Loucy (cell line): ENCODE measurements around the gene AHNAK2.

Experiments used
- H2AFZ ChIP-seq: fragments of 200-600 bp; sonication (generic); 2 replicates; pipeline ENCODE4 v1.6.0; 2016; ENCODE audit warnings: antibody characterized with exemption, mild to moderate bottlenecking, low read length, moderate library complexity
- H3F3A ChIP-seq: fragments of 200-600 bp; 2 replicates; pipeline ENCODE4 v1.6.0; 2016; ENCODE audit warnings: antibody characterized with exemption, low read depth, mild to moderate bottlenecking
- H3K27me3 ChIP-seq: fragments of 200-600 bp; sonication (generic); 2 replicates; pipeline ENCODE4 v1.6.1; 2014; ENCODE audit warnings: low read length, mild to moderate bottlenecking; ENCODE audit not compliant: insufficient read depth, poor library complexity, severe bottlenecking
- H3K36me3 ChIP-seq: fragments of 200-600 bp; sonication (generic); 2 replicates; pipeline ENCODE4 v1.6.1; 2016; ENCODE audit warnings: low read length; ENCODE audit not compliant: insufficient read depth
- H3K4me1 ChIP-seq: fragments of 200-600 bp; sonication (generic); 2 replicates; pipeline ENCODE4 v1.5.1; 2014; ENCODE audit warnings: low read length, mild to moderate bottlenecking; ENCODE audit not compliant: insufficient read depth, poor library complexity, severe bottlenecking
- H3K4me2 ChIP-seq: fragments of 200-600 bp; sonication (generic); 2 replicates; pipeline ENCODE4 v1.6.0; 2014; ENCODE audit warnings: antibody characterized with exemption, low read length, low read depth, mild to moderate bottlenecking; ENCODE audit not compliant: poor library complexity, severe bottlenecking
- H3K4me3 ChIP-seq: fragments of 200-600 bp; sonication (generic); 2 replicates; pipeline ENCODE4 v1.5.1; 2014; ENCODE audit warnings: low read length, mild to moderate bottlenecking, mixed read lengths; ENCODE audit not compliant: poor library complexity, severe bottlenecking
- H3K79me2 ChIP-seq: fragments of 200-600 bp; sonication (generic); 2 replicates; pipeline ENCODE4 v1.6.1; 2014; ENCODE audit warnings: low read length; ENCODE audit not compliant: insufficient read depth
- H3K9ac ChIP-seq: fragments of 200-600 bp; sonication (generic); 2 replicates; pipeline ENCODE4 v1.6.0; 2014; ENCODE audit warnings: mild to moderate bottlenecking, low read depth, low read length, moderate library complexity; ENCODE audit not compliant: poor library complexity, severe bottlenecking
- H3K9me2 ChIP-seq: fragments of 200-600 bp; sonication (generic); replicated peaks from 2 replicates; pipeline ENCODE4 v1.6.1; 2016; ENCODE audit warnings: low read depth, low read length, mixed read lengths
- H3K9me3 ChIP-seq: fragments of 200-600 bp; sonication (generic); 2 replicates; pipeline ENCODE4 v1.6.1; 2014; ENCODE audit warnings: mild to moderate bottlenecking, antibody characterized with exemption, low read length, low read depth; ENCODE audit not compliant: insufficient read depth
- H4K20me1 ChIP-seq: fragments of 200-600 bp; sonication (generic); 2 replicates; pipeline ENCODE4 v1.6.0; 2014; ENCODE audit warnings: antibody characterized with exemption, low read length, mild to moderate bottlenecking; ENCODE audit not compliant: insufficient read depth, poor library complexity, severe bottlenecking
- CTCF ChIP-seq: fragments of 200-600 bp; sonication (generic); conservative IDR thresholded peaks from 2 replicates; pipeline ENCODE4 v1.5.1; 2014; ENCODE audit warnings: mild to moderate bottlenecking, antibody characterized with exemption, low read length
- EZH2phosphoT487 ChIP-seq: fragments of 200-600 bp; IDR thresholded peaks from 2 replicates; pipeline ENCODE4 v1.6.1; 2018; ENCODE audit warnings: antibody characterized with exemption, mild to moderate bottlenecking, moderate library complexity, borderline replicate concordance

The AHNAK2 gene

DNA sequence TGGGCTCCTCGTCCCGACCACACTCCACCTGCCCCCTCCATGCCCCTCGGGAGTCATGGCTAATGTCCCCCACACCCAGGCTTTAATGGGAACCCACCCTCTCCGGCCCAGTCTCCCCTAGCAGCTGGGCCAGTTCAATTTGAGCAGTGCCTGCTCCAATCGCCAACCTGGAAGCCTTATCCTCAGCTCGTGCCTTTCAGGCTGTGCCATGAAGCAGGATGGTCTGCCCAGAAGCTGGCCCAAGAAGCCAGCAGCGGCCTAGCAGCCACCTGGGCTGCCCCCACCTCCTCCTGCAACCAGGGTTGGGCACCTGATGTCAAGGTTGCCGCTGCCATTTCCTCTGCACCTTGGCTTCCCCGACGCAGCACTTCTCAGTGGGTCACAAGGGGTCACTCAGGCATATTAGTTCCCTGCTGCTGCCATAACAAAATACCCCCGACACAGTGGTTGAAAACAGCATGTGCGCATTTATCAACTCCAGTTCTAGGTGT lies 5.1 kb upstream of the AHNAK2 start:
- H3K4me3 ChIP-seq = no peak overlapping the region

GRCh38 chr14:104982548-104983230 lies 4.5 kb upstream of the AHNAK2 start:
- Histone ChIP-seq H3K9ac (no peak overlapping the region), H3K9me3 (no peaks in the 10 kb centered on the region), H2AFZ (no peak overlapping the region), H3F3A (no peaks in the 10 kb centered on the region), H3K27me3 (no peaks in the 10 kb centered on the region), H3K4me1 (no peaks in the 10 kb centered on the region), H3K79me2 (no peaks in the 10 kb centered on the region), H3K4me2 (no peak overlapping the region), H3K9me2 (no peaks in the 10 kb centered on the region), H3K4me3 (no peak overlapping the region), H3K36me3 (no peaks in the 10 kb centered on the region), H4K20me1 (no peaks in the 10 kb centered on the region)
- TF ChIP-seq CTCF = no peak
- TF ChIP-seq EZH2phosphoT487 = no peak

More for the DNA sequence above, 5.1 kb upstream of the AHNAK2 start:
- H3K9ac ChIP-seq = no peak overlapping the region
- no peaks in the 10 kb centered on the region for H3K4me1 ChIP-seq
- no peak for TF ChIP-seq EZH2phosphoT487
- TF ChIP-seq CTCF = no peak
- H3K4me2 ChIP-seq = no peak overlapping the region
- H3K79me2 ChIP-seq = no peaks in the 10 kb centered on the region
- H3K27me3 ChIP-seq = no peaks in the 10 kb centered on the region
- H3K36me3 ChIP-seq = no peaks in the 10 kb centered on the region
- no peaks in the 10 kb centered on the region for H3K9me3 ChIP-seq
- no peak overlapping the region for H2AFZ ChIP-seq
- H3K9me2 ChIP-seq = no peaks in the 10 kb centered on the region
- H3F3A ChIP-seq = no peaks in the 10 kb centered on the region
- no peaks in the 10 kb centered on the region for H4K20me1 ChIP-seq

GRCh38 chr14:104981699-104982541 lies 3.7 kb upstream of the AHNAK2 start:
- Histone ChIP-seq H3K36me3 (no peaks in the 10 kb centered on the region), H3K9ac (no peak overlapping the region), H3K27me3 (no peaks in the 10 kb centered on the region), H3K9me3 (no peaks in the 10 kb centered on the region), H3K4me3 (no peak overlapping the region), H2AFZ (no peak overlapping the region), H3K4me1 (no peaks in the 10 kb centered on the region), H3K79me2 (no peaks in the 10 kb centered on the region), H3K4me2 (no peak overlapping the region), H4K20me1 (no peaks in the 10 kb centered on the region), H3K9me2 (no peaks in the 10 kb centered on the region), H3F3A (no peaks in the 10 kb centered on the region)
- TF ChIP-seq CTCF = no peak
- TF ChIP-seq EZH2phosphoT487 = no peak
